Stimulated activated CD8-positive, alpha-beta memory T cell treated with anti-CD3 and anti-CD28 coated beads, Interleukin-7, amount 100 ng/mL, for 4 hours (primary cell): ENCODE results near the gene GAK.
A peak's percentile ranks its signal among the peaks of the same experiment; 100 is the strongest.

Source experiments
- DNase-seq, 2 donors: peaks; one replicate each; pipeline ENCODE4 v3.0.0-alpha.2; 2020; ENCODE audit warnings: low read depth in 2 of 2

Gene GAK

DNA sequence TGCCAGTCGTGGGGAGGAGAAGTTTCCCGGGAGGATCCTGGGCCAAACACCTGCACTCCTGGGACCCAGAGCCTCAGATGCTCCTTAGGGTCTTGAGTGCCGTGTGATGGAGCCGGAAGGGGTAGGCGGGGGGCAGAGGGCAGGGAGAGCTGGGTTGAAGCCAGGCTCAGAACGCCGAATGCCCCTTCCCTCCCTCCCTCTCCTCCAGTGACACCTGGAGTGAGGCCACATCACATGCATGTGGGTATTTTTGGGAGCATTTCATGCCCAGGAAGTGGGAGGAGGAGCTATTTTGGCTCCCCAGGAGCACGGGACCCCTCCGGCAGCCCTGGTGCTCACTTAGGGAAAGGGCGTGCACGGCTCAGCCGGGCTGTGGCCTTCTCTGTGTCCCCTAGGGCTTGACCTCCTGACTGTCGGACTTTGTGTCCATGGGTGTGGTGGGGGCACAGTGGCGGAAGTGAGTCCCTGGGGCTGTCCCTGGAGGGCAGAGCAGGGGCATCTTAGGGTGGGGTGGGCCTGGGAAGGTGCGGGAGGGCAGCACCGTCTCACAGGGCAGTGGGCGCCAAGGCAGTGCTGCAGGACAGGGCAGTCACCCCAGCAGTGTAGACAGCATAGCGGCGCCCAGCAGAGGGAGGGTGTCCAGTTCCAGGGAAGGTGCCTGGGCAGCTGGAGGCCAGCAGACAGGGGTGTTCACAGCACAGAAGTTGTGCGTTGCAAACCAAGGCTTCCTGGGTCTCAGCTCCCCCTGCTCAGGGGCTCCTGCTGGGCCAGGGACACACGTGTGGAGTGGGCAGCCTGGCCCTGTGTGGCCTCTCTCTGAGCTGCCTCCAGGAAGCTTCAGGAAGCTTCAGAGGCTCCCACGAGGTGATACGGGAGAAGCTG is 101.3 kb downstream of the GAK start:
- no peak for DNase-seq

GRCh38 chr4:829761-830600 is 102.1 kb downstream of the GAK start:
- no peak for DNase-seq

DNA sequence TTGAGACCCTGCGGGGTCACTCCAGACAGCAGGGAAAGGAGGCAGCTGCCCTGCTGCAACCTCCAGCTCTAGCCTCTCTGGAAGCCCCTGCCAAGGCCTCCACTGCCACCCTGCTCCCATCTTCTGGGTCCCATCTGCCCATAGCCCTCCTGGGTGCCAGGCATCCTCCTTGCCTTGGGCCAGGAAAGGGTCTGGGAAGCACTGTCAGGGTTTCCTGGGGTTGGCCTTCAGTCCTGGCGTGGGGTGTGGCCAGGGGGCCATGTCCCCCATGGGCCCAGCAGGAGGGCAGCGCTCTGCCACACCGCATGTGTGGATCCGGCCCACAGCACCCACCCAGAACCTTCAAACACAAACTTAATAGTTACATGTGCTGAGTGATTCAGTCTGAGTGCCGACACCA is 102.8 kb downstream of the GAK start:
- DNase-seq, result no peak

DNA sequence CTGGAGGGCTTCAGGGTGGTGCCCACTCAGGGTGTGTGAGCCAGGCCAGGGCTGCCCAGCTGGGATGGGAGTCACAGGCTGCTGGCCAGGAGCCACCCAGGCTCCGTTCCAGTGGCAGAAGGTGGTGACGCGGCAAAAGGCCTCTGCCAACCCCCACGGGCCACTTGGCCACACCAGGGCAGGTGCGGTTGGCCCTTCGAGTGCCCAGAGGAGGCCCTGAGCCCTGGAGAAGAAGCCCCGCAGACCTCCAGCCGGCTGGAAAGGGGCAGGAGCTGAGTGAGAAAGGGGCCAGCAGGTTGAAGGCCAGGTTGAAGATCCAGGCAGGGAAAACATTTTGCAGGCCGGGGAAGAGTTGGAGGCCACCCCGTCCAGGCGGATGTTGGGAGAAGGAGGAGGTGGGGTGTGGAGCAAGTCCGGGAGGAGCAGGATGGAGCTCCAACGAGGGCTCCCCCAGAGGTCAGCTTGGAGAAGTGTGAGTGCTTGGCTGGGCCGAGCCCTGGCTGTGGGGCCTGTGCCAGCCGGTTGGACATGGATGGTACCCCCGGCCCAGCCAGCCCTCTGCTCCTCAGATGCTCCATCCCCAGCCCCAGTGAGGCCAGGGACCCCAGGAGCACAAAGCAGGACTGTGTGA is 103.4 kb downstream of the GAK start:
- DNase-seq, result no peak

- no peak for DNase-seq
Measured at GRCh38 chr4:827209-828081, 104.7 kb downstream of the GAK start.

GRCh38 chr4:826508-827208 is 105.5 kb downstream of the GAK start:
- no peak for DNase-seq

GRCh38 chr4:825971-826330 is 106.2 kb downstream of the GAK start, which contains the start of gene CPLX1:
Gene CPLX1, minus strand, starts transcription at chr4:826129. Its CDS starts 1,607 bp downstream, at chr4:824522.
- DNase-seq, result peak in 1 of 2 donors; percentile 14

DNA sequence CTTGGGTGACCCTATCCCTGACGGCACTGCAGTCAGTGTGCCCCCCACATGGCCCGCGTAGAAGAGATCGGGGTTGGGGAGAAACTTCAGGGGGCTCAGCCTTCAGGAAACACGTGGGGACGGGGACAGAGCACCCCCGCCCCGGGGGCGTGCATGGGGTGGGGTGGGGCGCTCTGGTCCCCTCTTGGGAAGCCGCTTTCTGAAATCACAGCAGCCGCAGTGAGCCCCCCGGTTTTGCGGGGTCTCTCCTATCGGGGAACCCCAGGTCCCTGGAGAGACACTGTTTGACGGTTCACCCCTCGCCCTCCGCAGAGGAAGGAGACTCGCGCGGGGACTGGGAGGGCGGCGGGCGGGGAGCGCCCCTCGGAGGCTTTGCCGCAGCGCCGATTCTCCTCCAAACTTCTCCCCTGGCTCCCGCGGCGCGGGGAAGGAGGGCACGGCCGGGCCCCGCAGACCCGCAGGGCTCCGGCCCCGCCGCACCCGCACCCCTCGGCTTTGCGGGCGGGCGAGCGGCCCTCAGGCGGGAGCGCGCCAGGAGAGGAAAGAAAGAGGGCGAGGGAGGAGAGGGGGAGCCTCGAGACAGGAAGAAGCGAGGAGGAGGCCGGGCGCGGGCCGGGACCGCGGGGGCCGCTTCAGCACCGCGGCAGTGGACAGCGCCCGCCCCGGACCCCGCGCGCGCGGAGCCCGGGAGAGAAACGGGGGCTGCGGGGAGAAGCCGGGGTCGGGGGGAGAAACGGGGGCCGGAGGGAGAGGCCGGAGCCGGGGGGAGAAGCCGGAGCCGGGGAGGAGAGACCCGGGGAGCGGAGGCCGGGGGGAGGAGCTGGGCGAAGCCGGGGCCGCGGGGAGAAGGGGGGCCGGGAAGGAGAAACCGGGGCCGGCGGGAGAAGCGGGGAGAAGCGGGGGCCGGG is 106.8 kb downstream of the GAK start:
- DNase-seq, result no peak

DNA sequence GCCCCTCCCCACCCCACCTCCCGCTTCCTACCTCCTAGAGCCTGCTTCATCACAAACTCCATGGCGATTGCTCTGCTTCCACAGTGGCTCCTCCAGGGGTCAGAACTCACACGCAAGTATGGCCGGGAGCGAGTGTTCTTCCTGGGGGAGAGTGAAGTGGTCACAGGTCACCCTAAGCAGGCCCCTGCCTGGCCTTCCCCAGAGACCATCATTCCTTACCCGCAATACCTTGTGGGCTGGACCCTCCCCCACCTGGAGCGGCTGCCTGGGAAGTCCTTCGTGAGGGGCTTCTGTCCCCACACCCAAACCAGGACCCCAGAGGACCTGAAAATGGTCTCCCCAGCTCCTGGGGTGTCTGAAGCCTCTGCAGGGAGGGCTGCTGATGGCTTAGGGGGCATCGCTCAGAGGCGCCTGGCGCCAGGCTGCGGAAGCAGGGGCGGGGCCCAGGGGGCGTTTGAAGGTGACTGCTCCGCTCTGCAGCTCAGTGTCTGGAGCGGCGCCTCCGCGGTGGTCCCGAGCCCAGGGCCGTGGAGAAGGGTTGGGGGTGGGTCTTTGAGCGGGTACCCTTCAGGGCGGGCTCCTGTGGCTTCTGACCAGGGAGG is 107.6 kb downstream of the GAK start:
- DNase-seq, result no peak

DNA sequence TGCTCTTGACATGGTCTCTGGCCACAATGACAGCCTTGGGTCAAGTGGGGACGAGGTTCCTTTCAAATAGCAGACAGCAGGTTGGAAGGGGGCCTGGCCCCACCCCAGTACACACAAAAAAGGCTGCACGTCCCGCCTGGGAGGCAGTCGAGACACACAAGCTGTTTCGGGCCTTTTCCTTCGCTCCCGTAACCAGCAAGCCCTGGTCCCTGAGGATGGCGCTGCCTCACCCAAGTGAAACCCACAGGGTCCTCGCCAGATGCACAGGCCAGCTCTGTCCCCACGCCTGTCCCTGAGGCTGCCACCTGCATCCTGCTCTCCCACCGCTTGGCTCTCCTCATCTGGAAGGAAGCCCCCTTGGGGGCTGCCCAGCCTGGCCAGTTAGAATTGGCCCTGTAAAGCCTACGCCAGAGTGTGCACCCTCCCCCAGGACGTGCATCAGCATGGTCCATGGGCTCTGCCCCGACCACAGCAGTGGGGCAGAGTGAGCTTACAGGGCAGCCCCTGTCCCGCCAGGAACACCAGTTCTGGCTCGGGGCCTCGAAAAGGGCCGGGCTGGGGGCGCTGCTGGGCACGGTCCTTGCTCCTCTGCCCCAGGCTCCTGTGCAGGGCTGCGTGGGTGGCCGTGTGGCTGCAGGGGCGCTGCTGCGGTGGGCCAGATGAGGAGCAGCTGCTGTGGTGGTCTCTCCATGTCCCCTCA is 108.2 kb downstream of the GAK start:
- no peak for DNase-seq

GRCh38 chr4:823176-823760 is 108.8 kb downstream of the GAK start:
- DNase-seq, result no peak

GRCh38 chr4:822361-823175 is 109.5 kb downstream of the GAK start:
- DNase-seq, result no peak

DNA sequence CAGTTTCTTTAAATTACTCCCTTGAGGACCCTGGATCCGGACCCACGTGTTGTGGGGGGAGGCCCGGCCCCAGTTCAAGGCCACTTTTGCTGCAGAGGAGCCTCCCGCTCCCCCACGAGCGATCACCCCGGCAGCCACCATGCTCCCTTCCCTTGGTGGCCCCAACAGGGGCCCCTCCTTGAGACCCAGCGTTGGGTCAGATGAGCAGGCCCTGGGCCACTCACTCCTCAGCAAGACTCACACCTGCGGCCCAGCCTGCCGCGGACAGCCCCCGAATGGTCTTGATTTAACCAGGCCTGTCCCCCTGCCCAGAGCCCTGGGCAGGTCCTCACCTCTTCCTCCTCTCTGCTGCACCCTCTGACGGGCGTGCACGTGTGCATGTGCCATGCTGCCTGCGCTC is 110.5 kb downstream of the GAK start:
- DNase-seq, result no peak

GRCh38 chr4:821181-821591 is 110.9 kb downstream of the GAK start:
- DNase-seq, result no peak

DNA sequence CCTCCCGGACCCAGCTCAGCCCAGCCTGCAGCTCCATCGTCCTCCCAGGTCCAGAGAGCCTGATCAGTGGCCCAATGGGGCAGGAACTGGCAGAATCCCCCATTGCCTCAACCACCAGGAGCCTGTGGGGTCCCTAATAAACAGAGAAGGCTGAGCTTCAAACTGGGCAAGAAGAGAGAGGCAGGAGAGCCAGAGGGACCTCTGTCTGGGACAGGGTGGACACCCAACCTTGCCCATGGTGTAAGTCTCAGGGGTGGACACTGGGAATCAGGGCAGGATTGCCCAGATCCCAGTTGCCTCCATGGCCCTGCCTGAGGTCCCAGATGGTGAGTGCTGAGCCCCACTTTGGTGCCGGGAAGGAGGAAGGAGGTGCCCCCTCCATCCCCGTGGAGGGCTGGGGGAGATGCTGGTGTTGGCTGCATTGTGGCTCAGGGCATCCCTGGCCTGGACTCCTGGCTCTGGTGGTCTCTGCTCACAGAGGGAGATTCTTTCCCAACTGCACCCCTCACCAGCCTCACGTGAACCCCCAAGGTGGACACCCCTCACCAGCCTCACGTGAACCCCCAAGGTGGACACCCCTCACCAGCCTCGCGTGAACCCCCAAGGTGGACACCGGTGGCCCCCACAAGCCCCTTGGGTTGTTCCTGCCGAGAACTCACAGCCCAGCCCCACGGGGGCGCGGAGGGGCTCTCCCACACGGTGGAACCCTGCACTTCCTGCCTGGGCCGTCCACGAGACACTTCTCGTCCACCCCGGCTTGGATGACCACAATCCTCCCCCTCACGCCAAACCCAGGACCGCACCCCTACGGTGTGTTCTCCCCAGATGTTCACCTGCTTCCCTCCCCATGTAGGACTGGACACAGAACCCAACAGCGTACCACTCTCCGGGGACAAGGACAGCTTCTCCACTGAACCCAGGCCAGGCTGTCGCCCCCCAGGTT is 111.6 kb downstream of the GAK start:
- no peak for DNase-seq
